ENCODE measurements around the gene SORCS2. TPM values are rescaled to one million over a fixed set of nuclear protein-coding genes. Genes with fewer than 3 reads are reported as not detected.

SORCS2 gene
- total RNA-seq, 1 donor from 2014 or later, result 3.0 TPM

DNA sequence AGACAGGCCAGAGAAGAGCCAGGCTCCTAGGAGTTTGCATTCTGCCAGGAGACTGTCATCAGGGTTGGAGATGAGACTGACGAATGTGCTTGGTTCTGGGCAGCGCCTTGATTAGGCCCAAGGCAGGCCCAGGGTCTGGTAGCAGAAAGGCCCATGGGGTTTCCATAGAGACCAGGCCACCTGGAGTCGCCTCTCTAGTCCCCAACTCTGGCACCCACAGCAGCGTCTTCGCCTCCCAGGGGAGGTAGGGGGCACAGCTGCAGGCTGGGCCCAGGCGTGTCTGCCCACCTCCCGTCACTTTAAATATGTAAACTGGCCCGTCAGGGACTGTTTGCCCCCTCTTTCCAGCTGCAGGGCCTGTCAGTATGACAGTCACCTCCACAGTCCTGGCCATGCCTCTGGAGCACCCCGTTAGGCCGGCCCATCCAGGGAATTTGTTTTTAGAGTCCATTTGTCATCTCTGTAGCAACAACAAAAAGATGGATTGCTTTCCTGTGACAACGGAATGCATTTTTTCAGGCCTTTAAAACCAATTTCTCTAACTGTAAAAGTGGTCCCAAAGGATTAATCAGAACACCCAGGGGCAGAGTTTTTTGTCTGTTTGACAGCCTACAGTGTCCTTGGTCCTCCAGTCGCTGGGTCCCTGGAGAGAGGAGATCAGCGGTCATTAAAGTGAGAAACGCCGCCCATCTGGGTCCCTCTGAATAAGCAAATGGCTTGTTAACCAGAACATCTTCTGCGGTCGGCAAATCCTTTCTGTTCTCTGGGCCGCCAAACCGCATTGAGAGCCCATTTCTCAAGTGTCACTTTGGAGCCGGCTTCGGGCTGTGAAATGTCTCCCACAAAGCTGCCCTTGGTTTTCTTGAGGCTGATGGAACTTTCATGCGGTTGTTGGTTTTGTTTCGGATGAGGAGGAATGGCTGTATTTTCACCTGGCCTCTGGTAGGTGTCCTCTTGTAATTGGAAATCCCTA lies 395.4 kb downstream of the SORCS2 start:
- Mint-ChIP-seq H3K4me3 (ENCODE audit: unreplicated experiment) (no peak overlapping the region), H3K27ac (ENCODE audit: unreplicated experiment) (no peak overlapping the region), H3K9me3 (ENCODE audit: unreplicated experiment) (peaks cover 9% of the 10 kb centered on the region), H3K4me1 (ENCODE audit: unreplicated experiment) (no peaks in the 10 kb centered on the region), H3K27me3 (ENCODE audit: unreplicated experiment) (no peaks in the 10 kb centered on the region), H3K36me3 (ENCODE audit: unreplicated experiment) (no peaks in the 10 kb centered on the region)
- DNase-seq (ENCODE audit: extremely low spot score, unreplicated experiment), result no peak
- no peak for TF ChIP-seq CTCF (IDR thresholded peaks at IDR 0.05)

DNA sequence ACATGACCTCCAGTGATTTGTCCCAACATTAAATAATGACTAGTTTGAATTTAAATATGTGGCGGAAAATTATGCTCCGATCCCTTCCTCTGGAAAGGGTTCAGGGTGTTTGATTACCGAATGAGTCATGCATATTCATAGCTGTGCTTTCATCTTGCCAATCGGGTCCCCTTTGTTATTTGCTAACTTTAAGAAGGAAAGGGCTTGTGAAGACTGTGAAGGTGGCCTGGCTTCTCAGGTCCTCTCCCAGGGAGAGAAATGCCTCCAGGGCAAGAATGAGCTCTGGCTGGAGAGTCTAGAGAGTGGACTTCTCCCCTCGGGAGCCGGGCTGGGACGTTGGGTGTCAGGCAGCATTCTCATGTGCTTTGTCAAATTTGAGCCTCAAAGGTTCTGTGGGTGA lies 397.9 kb downstream of the SORCS2 start:
- no peak overlapping the region for H3K27ac Mint-ChIP-seq (ENCODE audit: unreplicated experiment)
- no peaks in the 10 kb centered on the region for H3K4me1 Mint-ChIP-seq (ENCODE audit: unreplicated experiment)
- H3K4me3 Mint-ChIP-seq (ENCODE audit: unreplicated experiment), result no peak overlapping the region
- H3K27me3 Mint-ChIP-seq (ENCODE audit: unreplicated experiment), result no peaks in the 10 kb centered on the region
- no peaks in the 10 kb centered on the region for H3K36me3 Mint-ChIP-seq (ENCODE audit: unreplicated experiment)
- peaks cover 9% of the 10 kb centered on the region for H3K9me3 Mint-ChIP-seq (ENCODE audit: unreplicated experiment)
- no peak for DNase-seq (ENCODE audit: extremely low spot score, unreplicated experiment)
- no peak for TF ChIP-seq CTCF (IDR thresholded peaks at IDR 0.05)

DNA sequence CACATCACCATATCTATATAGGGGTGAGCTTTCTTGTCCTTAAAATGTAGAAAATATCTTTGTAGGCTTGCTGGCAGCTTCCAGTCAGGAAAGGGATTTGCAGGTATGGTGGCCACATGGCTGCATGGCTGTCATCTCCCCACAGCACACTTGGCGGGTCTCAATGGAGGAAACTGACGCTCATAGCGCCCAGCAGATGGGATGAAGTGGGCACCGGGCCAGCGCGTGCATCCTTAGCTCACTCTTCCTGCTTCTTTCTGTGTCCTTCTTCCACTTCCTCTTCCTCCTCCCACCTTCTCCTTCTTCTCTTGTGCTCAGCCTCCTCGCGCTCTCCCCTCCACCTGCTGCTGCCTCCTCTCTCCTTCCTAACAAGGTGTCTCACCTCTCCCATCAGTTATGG lies 398.6 kb downstream of the SORCS2 start:
- Mint-ChIP-seq H3K27ac (ENCODE audit: unreplicated experiment) (no peak overlapping the region), H3K4me1 (ENCODE audit: unreplicated experiment) (no peaks in the 10 kb centered on the region), H3K27me3 (ENCODE audit: unreplicated experiment) (peaks cover 4% of the 10 kb centered on the region), H3K4me3 (ENCODE audit: unreplicated experiment) (no peak overlapping the region), H3K36me3 (ENCODE audit: unreplicated experiment) (no peaks in the 10 kb centered on the region), H3K9me3 (ENCODE audit: unreplicated experiment) (peaks cover 6% of the 10 kb centered on the region)
- DNase-seq (ENCODE audit: extremely low spot score, unreplicated experiment), result no peak
- no peak for TF ChIP-seq CTCF (IDR thresholded peaks at IDR 0.05)

- no peak for DNase-seq (ENCODE audit: extremely low spot score, unreplicated experiment)
- Mint-ChIP-seq H3K27me3 (ENCODE audit: unreplicated experiment) (peaks cover 4% of the 10 kb centered on the region), H3K9me3 (ENCODE audit: unreplicated experiment) (peaks cover 4% of the 10 kb centered on the region), H3K4me1 (ENCODE audit: unreplicated experiment) (no peaks in the 10 kb centered on the region), H3K27ac (ENCODE audit: unreplicated experiment) (no peak overlapping the region), H3K36me3 (ENCODE audit: unreplicated experiment) (no peaks in the 10 kb centered on the region), H3K4me3 (ENCODE audit: unreplicated experiment) (no peak overlapping the region)
- TF ChIP-seq CTCF (IDR thresholded peaks at IDR 0.05), result no peak
These were observed 399.2 kb downstream of the SORCS2 start for GRCh38 chr4:7591409-7592053.
